Activated CD8-positive, alpha-beta T cell treated with anti-CD3 and anti-CD28 coated beads for 36 hours (primary cell): Measurements from ENCODE around the gene PRAC2. TPM values are rescaled to one million over a fixed set of nuclear protein-coding genes. Genes with fewer than 3 reads are reported as not detected.

ENCODE experiments used
- ATAC-seq: fragments of 200-7000 bp; cut with Tn5 transposase; one replicate; pipeline ENCODE4 v1.10.0; 2021; ENCODE audit warnings: mild to moderate bottlenecking, moderate library complexity
- CTCF ChIA-PET: fragments of 350-600 bp; sonication (Branson Sonifier 250); formaldehyde crosslinking; loops from one replicate; lab custom pipeline; 2021; ENCODE audit warnings: antibody characterized with exemption; lab: Charles Lee
- POLR2A ChIA-PET: fragments of 350-600 bp; sonication (Branson Sonifier 250); formaldehyde crosslinking; loops from one replicate; lab custom pipeline; 2021; ENCODE audit warnings: antibody characterized with exemption; lab: Charles Lee
- DNase-seq: peaks from one replicate; pipeline ENCODE4 v3.0.0-alpha.2; 2020
- H3K27ac Mint-ChIP-seq: one replicate; pipeline ENCODE4 v1.8.0; 2021; ENCODE audit warnings: mild to moderate bottlenecking, mixed read lengths
- H3K27me3 Mint-ChIP-seq: one replicate; pipeline ENCODE4 v1.8.0; 2021; ENCODE audit warnings: mixed read lengths
- H3K36me3 Mint-ChIP-seq: one replicate; pipeline ENCODE4 v1.8.0; 2021; ENCODE audit warnings: low read depth, mixed read lengths
- H3K4me1 Mint-ChIP-seq: one replicate; pipeline ENCODE4 v1.8.0; 2021; ENCODE audit warnings: low read depth, mixed read lengths
- H3K4me3 Mint-ChIP-seq: one replicate; pipeline ENCODE4 v1.8.0; 2021; ENCODE audit warnings: mild to moderate bottlenecking, moderate library complexity, mixed read lengths
- H3K9me3 Mint-ChIP-seq: one replicate; pipeline ENCODE4 v1.8.0; 2021; ENCODE audit warnings: mixed read lengths
- CTCF ChIP-seq: fragments of 200-600 bp; IDR thresholded peaks from one replicate; pipeline ENCODE4 v1.8.0; 2022; ENCODE audit warnings: antibody characterized with exemption, mild to moderate bottlenecking
- intact Hi-C: fragments of 100-400 bp; cut with micrococcal nuclease; formaldehyde crosslinking; loops from one replicate; pipeline ENCODE4 v1.10.0; 2022
- total RNA-seq, 2 experiments: library from RNA; stranded (reverse); gene quantifications; one replicate each; pipeline ENCODE4 v1.2.3, GENCODE V29; 2021

The PRAC2 gene
- total RNA-seq, 2 experiments from 2014 or later, result not detected

- Mint-ChIP-seq H3K4me3 (no peak overlapping the region), H3K9me3 (no peaks in the 10 kb centered on the region), H3K4me1 (peaks cover 13% of the 10 kb centered on the region), H3K27ac (no peak overlapping the region), H3K27me3 (peaks cover 68% of the 10 kb centered on the region), H3K36me3 (no peaks in the 10 kb centered on the region)
- CTCF ChIA-PET, result interaction anchor here (0.7 to 4.5 kb wide), 13 partner anchors 7 to 167 kb away, joined by 3 to 24 read pairs (median 4); partner anchors contain the start of gene HOXB13
- POLR2A ChIA-PET, result interaction anchor here (1.2 to 1.3 kb wide), 2 partner anchors 11 to 48 kb away, joined by 3 to 5 read pairs; partner anchors contain the start of gene HOXB13
- no peak for ATAC-seq
- TF ChIP-seq CTCF, result no peak
- no peak for DNase-seq
- intact Hi-C loops, result loop anchor here (5.0 kb wide), 1 partner anchor 35 kb away; no protein-coding TSS in a partner anchor
These were observed 5.4 kb upstream of the PRAC2 start for GRCh38 chr17:48717367-48718226.

- peaks cover 16% of the 10 kb centered on the region for H3K4me1 Mint-ChIP-seq
- peak overlapping the region; percentile 3 for H3K4me3 Mint-ChIP-seq
- H3K36me3 Mint-ChIP-seq, result no peaks in the 10 kb centered on the region
- ChIA-PET CTCF (interaction anchor here (0.7 to 4.5 kb wide), 10 partner anchors 10 to 166 kb away, joined by 3 to 19 read pairs (median 3); partner anchors contain the start of gene HOXB13), POLR2A (interaction anchor here (0.6 to 1.3 kb wide), 3 partner anchors 10 to 49 kb away, joined by 3 to 5 read pairs (median 3); partner anchors contain the start of gene HOXB13)
- H3K9me3 Mint-ChIP-seq, result no peaks in the 10 kb centered on the region
- DNase-seq (peak; percentile 39), ATAC-seq (no peak)
- peaks cover 72% of the 10 kb centered on the region for H3K27me3 Mint-ChIP-seq
- no peak for TF ChIP-seq CTCF
- intact Hi-C loops, result loop anchor here (5.0 kb wide), 1 partner anchor 34 kb away; no protein-coding TSS in a partner anchor
- no peak overlapping the region for H3K27ac Mint-ChIP-seq
These were observed 4.7 kb upstream of the PRAC2 start for GRCh38 chr17:48718227-48718760.

- POLR2A ChIA-PET, result interaction anchor here (0.6 to 1.3 kb wide), 4 partner anchors 9 to 50 kb away, joined by 3 to 5 read pairs (median 4); partner anchors contain the start of gene HOXB13
- CTCF ChIA-PET, result interaction anchor here (0.7 to 4.5 kb wide), 12 partner anchors 9 to 166 kb away, joined by 3 to 19 read pairs (median 3); partner anchors contain the start of gene HOXB13
- Mint-ChIP-seq H3K27me3 (peaks cover 74% of the 10 kb centered on the region), H3K36me3 (no peaks in the 10 kb centered on the region), H3K4me3 (peak overlapping the region; percentile 3), H3K4me1 (peaks cover 22% of the 10 kb centered on the region), H3K9me3 (no peaks in the 10 kb centered on the region), H3K27ac (no peak overlapping the region)
- no peak for TF ChIP-seq CTCF
- ATAC-seq, result peak; percentile 27
- DNase-seq, result no peak
- intact Hi-C loops, result loop anchor here (5.0 kb wide), 1 partner anchor 33 kb away; no protein-coding TSS in a partner anchor
These were observed 4.0 kb upstream of the PRAC2 start for GRCh38 chr17:48718761-48719641.

- Mint-ChIP-seq H3K36me3 (no peaks in the 10 kb centered on the region), H3K9me3 (no peaks in the 10 kb centered on the region), H3K27ac (no peak overlapping the region), H3K27me3 (peaks cover 77% of the 10 kb centered on the region), H3K4me3 (no peak overlapping the region), H3K4me1 (peaks cover 28% of the 10 kb centered on the region)
- ATAC-seq (no peak), DNase-seq (no peak)
- CTCF ChIA-PET, result interaction anchor here (0.7 to 4.5 kb wide), 9 partner anchors 8 to 159 kb away, joined by 3 to 19 read pairs (median 5); partner anchors contain the start of gene HOXB13
- POLR2A ChIA-PET, result interaction anchor here (1.0 kb wide), 1 partner anchor 14 kb away, joined by 4 read pairs; no protein-coding TSS in a partner anchor
- TF ChIP-seq CTCF, result no peak
- intact Hi-C loops, result loop anchor here (5.0 to 10.0 kb wide), 2 partner anchors 33 to 105 kb away; partner anchors contain the start of genes HOXB7 and HOXB8
These were observed 3.2 kb upstream of the PRAC2 start for GRCh38 chr17:48719642-48720265.
